Renal cortex interstitium (tissue), 3 donors: ENCODE measurements around the gene ADH1A. TPM values are rescaled to one million over a fixed set of nuclear protein-coding genes. Genes with fewer than 3 reads are reported as not detected.

Source experiments
- polyA plus RNA-seq, 3 donors: library from polyadenylated mRNA; unstranded; fragments of 120-200 nt; gene quantifications; one replicate each; pipeline ENCODE4 v1.2.1, GENCODE V29; 2013; ENCODE audit not compliant: insufficient read length in 3 of 3

Gene ADH1A
- polyA plus RNA-seq, 3 donors: 0.42 to 1.8 (median 1.2) TPM

Other genes with a start within 250 kb of the ADH1A start
- gene ADH5, start 202.2 kb downstream of the ADH1A start, polyA plus RNA-seq: 100 to 1,000 TPM; 234 to 289 (median 253) TPM
- gene ADH4, start 146.7 kb downstream of the ADH1A start, polyA plus RNA-seq: 1 to 10 TPM in 2 of 3 donors, under 1 TPM in 1; 0.47 to 1.6 (median 1.2) TPM
- gene ADH6, start 71.7 kb downstream of the ADH1A start, polyA plus RNA-seq: 10 to 100 TPM; 27.1 to 33.1 (median 32.4) TPM
- gene ADH1B, start 30.4 kb upstream of the ADH1A start, polyA plus RNA-seq: 10 to 100 TPM; 20.8 to 25.3 (median 25.0) TPM
- gene ADH1C, start 61.8 kb upstream of the ADH1A start, polyA plus RNA-seq: 100 to 1,000 TPM in 2 of 3 donors, 10 to 100 TPM in 1; 84.3 to 121 (median 104) TPM
- gene ADH7, start 144.4 kb upstream of the ADH1A start, polyA plus RNA-seq: not detected
- under 1 TPM; 0.09 to 0.40 (median 0.27) TPM for gene C4orf17, start 220.0 kb upstream of the ADH1A start, polyA plus RNA-seq